Spinal cord (tissue), 10 donors: ENCODE data around the gene HDHD5. TPM values are rescaled to one million over a fixed set of nuclear protein-coding genes. Genes with fewer than 3 reads are reported as not detected.
A peak's percentile ranks its signal among the peaks of the same experiment; 100 is the strongest.

Experiments used
- DNase-seq, 6 donors: peaks; one replicate each; pipeline versions ENCODE4 v3.0.0 to v3.0.0-alpha.2; 2013 to 2015; ENCODE audit warnings: low spot score in 6 of 6, low read depth in 4 of 6
- H3K27ac ChIP-seq: one replicate; pipeline ENCODE4 v1.5.1; 2013; ENCODE audit warnings: low read depth, low read length, control low read depth
- H3K27me3 ChIP-seq: one replicate; pipeline ENCODE4 v1.6.1; 2013; ENCODE audit warnings: low read length; ENCODE audit not compliant: control insufficient read depth, insufficient read depth
- H3K36me3 ChIP-seq: one replicate; pipeline ENCODE4 v1.6.1; 2013; ENCODE audit warnings: low read length; ENCODE audit not compliant: control insufficient read depth, insufficient read depth
- H3K4me1 ChIP-seq: one replicate; pipeline ENCODE4 v1.6.1; 2013; ENCODE audit warnings: low read length; ENCODE audit not compliant: control insufficient read depth, insufficient read depth
- H3K4me3 ChIP-seq: one replicate; pipeline ENCODE4 v1.5.1; 2013; ENCODE audit warnings: low read depth, low read length, control low read depth
- H3K9me3 ChIP-seq: one replicate; pipeline ENCODE4 v1.6.1; 2013; ENCODE audit warnings: low read length; ENCODE audit not compliant: control insufficient read depth, insufficient read depth
- WGBS: methylation state at CpG from one replicate; pipeline ENCODE4 v1.1.5; 2013; ENCODE audit warnings: missing lambda C conversion rate; ENCODE audit not compliant: insufficient coverage; 5-methylcytosine and 5-hydroxymethylcytosine counted together
- polyA plus RNA-seq, 2 donors: library from polyadenylated mRNA; unstranded; fragments of 120-200 nt; gene quantifications; one replicate each; pipeline ENCODE4 v1.2.1, GENCODE V29; 2013; ENCODE audit not compliant: insufficient read length in 2 of 2
- total RNA-seq, 2 donors: library from RNA; depleted of rRNA in 1 of 2; stranded (reverse); fragments of 120-200 nt in 1 of 2; fragments of >200 nt in 1 of 2; gene quantifications; one replicate each; pipeline versions ENCODE4 v1.2.3 to v1.2.4, GENCODE V29; 2013 to 2014
- donor health status: healthy.

Gene HDHD5
- total and polyA plus RNA-seq, 4 donors, result 23.9 to 51.9 (median 36.7) TPM

DNA sequence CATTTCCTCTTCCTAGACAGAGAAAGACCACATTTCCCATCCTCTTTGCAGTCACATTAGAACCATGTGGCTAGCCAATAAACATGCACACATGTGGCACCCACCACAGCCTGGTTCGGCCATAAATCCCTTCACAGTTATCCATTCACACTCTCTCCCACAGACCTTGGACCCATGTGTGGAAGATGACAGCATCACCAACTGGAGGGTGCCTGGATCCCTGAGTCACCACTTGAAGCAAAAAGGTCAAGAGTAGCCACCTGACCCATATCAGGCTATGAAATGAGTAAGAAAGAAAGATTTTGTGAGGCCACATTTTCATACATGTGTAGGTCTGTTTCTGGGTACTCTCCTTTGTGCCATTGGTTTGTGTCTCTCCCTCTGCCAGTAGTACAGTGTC, 28.9 kb downstream of the HDHD5 start:
- Histone ChIP-seq H3K36me3 (peaks cover 12% of the 10 kb centered on the region), H3K27me3 (no peaks in the 10 kb centered on the region), H3K4me3 (no peak overlapping the region), H3K9me3 (no peaks in the 10 kb centered on the region), H3K27ac (no peak overlapping the region), H3K4me1 (peaks cover 11% of the 10 kb centered on the region)
- WGBS, result 100% methylated on average over 1 of the region's 1 CpG
- DNase-seq, result no peak

DNA sequence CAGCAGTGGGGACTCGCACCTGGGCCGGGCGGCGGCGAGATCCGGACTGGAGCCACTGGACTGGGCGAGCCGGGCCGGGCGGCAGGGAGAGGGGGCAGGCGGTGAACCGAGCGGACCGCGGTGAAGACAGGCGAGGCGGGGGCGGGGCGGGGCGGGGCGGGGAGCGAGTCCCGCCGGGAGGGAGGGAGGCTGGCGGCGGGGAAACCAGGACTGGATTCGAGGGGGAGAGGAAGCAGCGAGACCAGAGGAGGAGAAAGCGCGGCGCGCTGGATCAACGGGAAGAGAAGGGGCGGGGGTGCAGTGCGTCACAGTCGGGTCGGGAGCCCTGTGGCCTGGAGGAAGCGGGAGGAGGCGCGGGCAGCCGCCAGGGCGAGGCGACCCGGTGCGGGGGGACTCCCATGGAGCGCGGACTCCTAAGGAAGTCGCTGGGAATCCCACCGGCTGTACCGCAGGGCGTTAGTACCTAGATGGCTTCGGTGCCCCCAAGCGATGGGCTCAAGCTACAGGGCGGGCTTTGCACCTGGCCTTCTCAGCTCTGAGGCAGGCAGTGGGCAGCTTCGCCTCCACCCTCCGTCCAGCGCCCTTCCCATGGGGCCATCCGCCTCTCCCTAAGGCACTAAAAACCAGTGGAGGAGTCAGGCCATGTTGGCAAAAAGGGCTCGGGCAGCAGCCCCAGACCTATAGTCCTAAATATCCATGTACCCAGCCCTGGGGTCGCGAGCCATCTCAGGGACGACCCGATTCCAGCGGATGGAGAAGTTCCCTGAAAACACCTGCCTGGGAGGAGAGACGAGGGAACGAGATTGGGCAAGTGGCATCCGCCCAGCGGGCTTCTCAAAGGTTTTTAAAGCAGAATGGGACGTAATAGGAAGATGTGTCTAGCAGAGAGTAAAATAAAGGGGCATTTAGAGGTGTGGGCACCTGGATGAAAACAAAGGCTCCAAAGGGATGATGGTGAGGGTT, 37.6 kb downstream of the HDHD5 start, which contains the start of gene TMEM121B:
Gene TMEM121B, minus strand, starts transcription at position 128 of the 963 bp plus-strand sequence. CDS start 233 bp downstream, outside the sequence.
- H3K27ac ChIP-seq, result no peak within 1 kb of the TSS
- 4% methylated on average over 66 of the region's 69 CpGs for WGBS
- no peaks in the 10 kb centered on the region for H3K27me3 ChIP-seq
- peak within 1 kb of the TSS; percentile 45 for H3K4me3 ChIP-seq
- peak; percentile 54 to 97 (median 75) for DNase-seq
- H3K4me1 ChIP-seq, result peaks cover 39% of the 10 kb centered on the region
- H3K36me3 ChIP-seq, result peaks cover 8% of the 10 kb centered on the region
- H3K9me3 ChIP-seq, result no peaks in the 10 kb centered on the region

DNA sequence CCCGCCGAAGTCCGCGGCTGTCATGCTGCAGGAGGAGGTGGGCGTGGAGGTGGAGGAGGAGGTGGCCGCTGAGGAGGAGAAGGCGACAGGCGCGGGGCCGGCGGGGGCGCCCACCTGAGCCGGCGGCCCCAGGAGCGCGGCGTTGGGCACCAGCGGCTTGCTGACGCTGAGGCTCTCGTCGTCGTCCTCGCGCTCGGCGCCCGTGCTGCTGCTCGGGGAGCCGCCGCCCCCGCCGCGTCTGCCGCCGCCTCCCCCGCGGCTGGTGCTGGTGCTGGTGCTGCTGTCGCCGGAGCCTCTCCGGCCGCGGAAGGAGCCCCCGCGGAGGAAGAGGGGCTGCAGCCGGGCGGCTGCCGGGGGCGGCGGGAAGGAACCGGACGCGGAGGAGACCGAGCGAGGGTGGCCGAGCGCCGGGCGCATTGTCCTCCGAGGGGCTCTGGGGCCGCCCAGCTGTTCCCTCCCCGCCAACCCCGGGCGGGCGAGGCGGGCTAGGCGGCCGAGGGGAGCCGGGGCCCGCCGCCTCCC, 38.3 kb downstream of the HDHD5 start:
- no peak for DNase-seq
- no peaks in the 10 kb centered on the region for H3K27me3 ChIP-seq
- no peaks in the 10 kb centered on the region for H3K9me3 ChIP-seq
- H3K4me3 ChIP-seq, result no peak overlapping the region
- under 1% methylated on average over 70 of the region's 70 CpGs for WGBS
- H3K36me3 ChIP-seq, result peaks cover 8% of the 10 kb centered on the region
- H3K4me1 ChIP-seq, result peaks cover 40% of the 10 kb centered on the region
- H3K27ac ChIP-seq, result no peak overlapping the region

DNA sequence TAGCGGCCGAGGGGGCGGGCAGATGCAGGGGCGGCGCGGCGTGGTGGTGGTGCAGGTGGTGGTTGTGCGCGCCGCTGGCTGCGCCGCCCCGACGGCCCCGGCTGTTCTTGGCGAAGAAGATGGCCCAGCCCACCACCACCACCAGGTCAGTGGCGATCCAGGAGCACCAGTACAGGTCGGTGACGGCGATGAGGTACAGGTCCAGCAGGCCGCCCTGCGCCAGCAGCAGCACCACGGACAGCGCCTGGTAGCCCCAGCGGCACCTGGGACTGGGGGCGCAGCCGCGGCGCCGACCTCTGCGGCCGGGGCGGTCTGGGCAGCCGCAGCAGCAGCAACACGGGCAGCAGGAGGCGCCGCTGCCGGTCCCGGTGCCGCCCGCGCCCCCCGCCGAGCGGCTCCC, 38.8 kb downstream of the HDHD5 start:
- no peak overlapping the region for H3K4me3 ChIP-seq
- peak in 2 of 6 donors; percentile 29 to 52 for DNase-seq
- no peaks in the 10 kb centered on the region for H3K9me3 ChIP-seq
- peaks cover 8% of the 10 kb centered on the region for H3K36me3 ChIP-seq
- under 1% methylated on average over 45 of the region's 45 CpGs for whole genome bisulfite sequencing
- no peaks in the 10 kb centered on the region for H3K27me3 ChIP-seq
- H3K4me1 ChIP-seq, result peaks cover 42% of the 10 kb centered on the region
- no peak overlapping the region for H3K27ac ChIP-seq

DNA sequence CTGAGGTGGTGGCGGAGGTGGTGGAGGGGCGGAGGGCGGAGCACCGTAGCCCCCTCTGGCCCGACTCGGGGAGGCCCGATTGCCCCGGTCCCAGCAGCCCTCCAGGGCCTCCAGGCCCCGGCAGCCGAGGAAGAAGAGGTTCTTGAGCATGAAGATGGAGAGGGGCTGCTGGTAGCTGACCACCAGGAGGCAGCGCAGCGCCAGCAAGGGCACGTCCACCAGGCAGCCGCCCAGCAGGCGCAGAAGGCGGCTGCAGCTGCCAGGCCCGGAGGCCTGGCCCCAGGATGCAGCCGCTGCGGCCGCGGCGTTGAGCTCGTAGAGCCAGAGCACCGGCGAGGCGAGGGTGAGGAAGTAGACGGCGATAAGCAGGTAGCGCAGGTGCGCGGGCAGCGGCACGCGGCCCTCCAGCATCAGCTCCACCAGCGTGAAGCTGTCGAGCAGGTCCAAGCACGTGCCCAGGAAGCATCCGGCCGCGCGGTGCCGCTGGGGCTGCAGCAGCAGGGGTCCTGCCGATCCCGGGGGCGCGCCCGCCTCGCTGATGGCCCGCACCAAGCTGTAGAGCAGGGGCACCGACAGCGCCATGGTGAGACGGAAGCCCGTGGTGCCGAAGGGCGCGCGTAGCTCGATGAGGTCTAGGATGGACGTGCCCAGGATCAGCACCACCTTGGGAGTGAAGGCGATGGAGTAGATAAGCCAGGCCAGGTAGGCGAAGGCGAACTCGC, 39.4 kb downstream of the HDHD5 start:
- H3K36me3 ChIP-seq, result peaks cover 8% of the 10 kb centered on the region
- no peak overlapping the region for H3K27ac ChIP-seq
- WGBS, result 24% methylated on average over 63 of the region's 63 CpGs
- H3K4me3 ChIP-seq, result no peak overlapping the region
- peak in 1 of 6 donors; percentile 30 for DNase-seq
- H3K27me3 ChIP-seq, result no peaks in the 10 kb centered on the region
- H3K4me1 ChIP-seq, result peaks cover 47% of the 10 kb centered on the region
- no peaks in the 10 kb centered on the region for H3K9me3 ChIP-seq

DNA sequence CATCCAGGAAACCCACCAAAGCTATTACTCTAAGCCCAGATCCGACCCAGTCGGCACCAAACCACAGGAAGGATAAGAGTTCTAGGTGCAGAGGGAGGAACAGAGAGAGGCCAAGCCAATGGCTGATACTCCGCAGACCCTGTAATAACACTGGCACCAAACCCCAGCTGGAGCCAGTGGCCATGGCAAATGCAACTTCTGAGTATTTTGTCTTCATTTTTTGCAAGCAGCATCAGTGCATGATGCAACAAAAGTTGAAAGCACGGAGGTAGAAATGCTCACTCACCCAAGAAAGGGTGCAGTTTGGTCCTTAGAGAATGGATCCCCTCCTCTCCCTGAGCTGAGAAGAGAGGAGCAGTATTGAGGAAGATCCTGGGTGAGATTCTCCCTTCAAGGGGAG, 40.7 kb downstream of the HDHD5 start:
- H3K4me3 ChIP-seq, result no peak overlapping the region

DNA sequence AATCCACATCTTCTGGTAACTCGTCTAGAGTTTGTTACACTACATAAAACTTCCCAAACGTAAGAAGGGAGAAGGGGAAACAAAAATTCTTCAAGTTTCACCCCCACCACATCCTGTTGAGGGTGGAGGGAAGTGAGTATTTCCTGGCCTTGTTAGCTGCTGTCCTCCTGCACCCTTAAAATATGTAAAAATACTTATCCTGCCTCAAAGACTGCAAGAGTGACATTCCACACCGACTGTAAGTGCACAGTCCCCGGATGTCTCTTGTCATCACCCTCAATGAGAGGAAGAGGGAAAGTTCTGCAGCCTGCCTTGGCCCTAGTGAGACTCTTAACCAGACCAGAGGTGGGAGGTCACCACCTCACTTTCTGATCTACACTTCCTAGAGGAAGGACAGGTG, 41.2 kb downstream of the HDHD5 start:
- H3K4me3 ChIP-seq, result no peak overlapping the region
- H3K9me3 ChIP-seq, result no peaks in the 10 kb centered on the region
- peaks cover 8% of the 10 kb centered on the region for H3K36me3 ChIP-seq
- peaks cover 53% of the 10 kb centered on the region for H3K4me1 ChIP-seq
- H3K27ac ChIP-seq, result no peak overlapping the region
- DNase-seq, result no peak
- H3K27me3 ChIP-seq, result no peaks in the 10 kb centered on the region
- no CpG with 5 or more reads among the region's 4 CpGs for WGBS

More for the DNA sequence above, 40.7 kb downstream of the HDHD5 start:
- WGBS, result 85% methylated on average over 2 of the region's 4 CpGs
- Histone ChIP-seq H3K27me3 (no peaks in the 10 kb centered on the region), H3K9me3 (no peaks in the 10 kb centered on the region), H3K27ac (no peak overlapping the region), H3K4me1 (peaks cover 53% of the 10 kb centered on the region), H3K36me3 (peaks cover 8% of the 10 kb centered on the region)
- DNase-seq, result no peak

DNA sequence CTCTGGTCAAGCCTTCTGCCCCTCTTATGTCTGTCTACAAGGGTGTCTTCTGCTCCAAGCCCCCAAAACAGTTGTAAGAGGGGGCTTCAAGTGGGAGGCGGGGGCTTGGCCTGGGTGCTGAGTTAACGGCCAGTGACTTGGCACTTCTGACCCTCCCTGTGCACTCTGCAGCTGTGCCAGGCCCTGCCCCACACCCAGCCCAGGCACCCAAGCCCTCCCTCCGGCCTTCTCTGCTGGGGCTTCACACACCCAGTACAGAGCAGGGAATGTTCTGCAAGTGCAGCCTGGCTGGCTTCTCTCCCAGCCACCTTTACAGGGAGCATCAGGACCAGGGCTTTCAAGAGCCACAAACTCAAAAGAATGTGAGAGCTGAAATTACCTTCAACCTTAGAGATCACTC, 41.7 kb downstream of the HDHD5 start:
- no peaks in the 10 kb centered on the region for H3K27me3 ChIP-seq
- H3K4me3 ChIP-seq, result no peak overlapping the region
- DNase-seq, result no peak
- no peaks in the 10 kb centered on the region for H3K9me3 ChIP-seq
- H3K4me1 ChIP-seq, result peaks cover 52% of the 10 kb centered on the region
- 52% methylated on average over 3 of the region's 3 CpGs for WGBS
- peaks cover 8% of the 10 kb centered on the region for H3K36me3 ChIP-seq
- no peak overlapping the region for H3K27ac ChIP-seq

DNA sequence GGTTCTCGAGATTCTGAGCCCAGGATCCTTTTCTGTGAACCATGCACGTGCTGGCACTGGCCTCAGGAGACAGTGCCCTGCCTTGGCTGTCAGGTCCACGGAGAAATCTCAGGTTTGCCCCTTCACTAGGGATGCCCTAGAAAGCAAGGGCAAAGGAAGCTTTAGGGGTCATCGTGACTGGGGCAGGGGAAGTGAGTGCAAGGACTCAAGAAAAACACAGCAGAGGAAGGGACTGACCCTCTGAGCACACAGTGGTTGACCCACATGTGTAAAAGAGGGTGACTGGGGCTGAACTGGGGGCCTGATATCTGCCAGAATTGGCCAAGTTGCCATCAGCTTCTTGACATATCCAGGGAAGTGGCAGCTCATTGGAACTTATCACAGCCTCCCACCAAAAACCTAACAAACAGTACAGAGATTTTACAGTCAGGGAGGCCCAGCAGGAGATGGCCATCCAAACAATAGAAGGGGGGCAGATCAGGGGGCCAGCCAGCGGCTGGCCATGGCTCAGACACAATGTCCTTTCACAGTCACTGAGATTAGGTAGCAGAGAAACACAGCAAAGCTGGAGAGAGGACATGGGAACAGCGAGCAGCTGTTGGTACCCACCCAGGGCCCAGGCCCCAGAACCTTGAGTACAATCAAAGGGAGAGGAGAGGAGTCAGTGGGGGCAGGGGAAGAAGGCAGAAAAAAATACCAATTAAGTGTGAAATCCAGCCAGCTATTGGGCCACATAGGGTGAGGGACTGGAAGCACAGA, 42.3 kb downstream of the HDHD5 start:
- Histone ChIP-seq H3K9me3 (no peaks in the 10 kb centered on the region), H3K4me1 (peaks cover 46% of the 10 kb centered on the region), H3K4me3 (no peak overlapping the region), H3K27me3 (no peaks in the 10 kb centered on the region), H3K36me3 (peaks cover 8% of the 10 kb centered on the region), H3K27ac (no peak overlapping the region)
- DNase-seq, result no peak
- WGBS, result 34% methylated on average over 6 of the region's 6 CpGs
